DOHH2 (cell line): ENCODE measurements around the gene GEMIN7.
A peak's percentile ranks its signal among the peaks of the same experiment; 100 is the strongest.

Source experiments
- H3F3A ChIP-seq: fragments of 200-600 bp; sonication (generic), shearing (Covaris generic); 2 replicates; pipeline ENCODE4 v1.6.0; 2016; ENCODE audit warnings: antibody characterized with exemption, mild to moderate bottlenecking; ENCODE audit not compliant: control insufficient read depth, insufficient read depth
- H3K27ac ChIP-seq: fragments of 200-600 bp; sonication (generic); 2 replicates; pipeline ENCODE4 v1.5.1; 2014; ENCODE audit warnings: low read depth, mild to moderate bottlenecking, low read length, moderate library complexity
- H3K27me3 ChIP-seq: fragments of 200-600 bp; sonication (generic); 2 replicates; pipeline ENCODE4 v1.6.1; 2014; ENCODE audit warnings: mild to moderate bottlenecking, low read length, mixed read lengths; ENCODE audit not compliant: control insufficient read depth
- H3K36me3 ChIP-seq: fragments of 200-600 bp; sonication (generic); 2 replicates; pipeline ENCODE4 v1.6.1; 2014; ENCODE audit warnings: mild to moderate bottlenecking, low read length, moderate library complexity, mixed read lengths; ENCODE audit not compliant: control insufficient read depth
- H3K4me1 ChIP-seq: fragments of 200-600 bp; sonication (generic); 2 replicates; pipeline ENCODE4 v1.6.1; 2014; ENCODE audit warnings: mild to moderate bottlenecking, low read length, mixed read lengths; ENCODE audit not compliant: control insufficient read depth
- H3K4me2 ChIP-seq: fragments of 200-600 bp; sonication (generic); 2 replicates; pipeline ENCODE4 v1.6.0; 2014; ENCODE audit warnings: mild to moderate bottlenecking, low read length, moderate library complexity
- H3K4me3 ChIP-seq: fragments of 200-600 bp; sonication (generic); 2 replicates; pipeline ENCODE4 v1.5.1; 2014; ENCODE audit warnings: mild to moderate bottlenecking, low read length, mixed read lengths
- H3K79me2 ChIP-seq: fragments of 200-600 bp; sonication (generic); 2 replicates; pipeline ENCODE4 v1.6.1; 2014; ENCODE audit warnings: mild to moderate bottlenecking, low read length, mixed read lengths; ENCODE audit not compliant: control insufficient read depth
- H3K9me2 ChIP-seq: fragments of 200-600 bp; sonication (generic); replicated peaks from 2 replicates; pipeline ENCODE4 v1.6.1; 2014; ENCODE audit warnings: mild to moderate bottlenecking, low read length, mixed read lengths; ENCODE audit not compliant: control insufficient read depth
- H3K9me3 ChIP-seq: fragments of 200-600 bp; sonication (generic); 2 replicates; pipeline ENCODE4 v1.6.1; 2014; ENCODE audit warnings: antibody characterized with exemption, low read length, mixed read lengths; ENCODE audit not compliant: control insufficient read depth, insufficient read depth
- H4K20me1 ChIP-seq: fragments of 200-600 bp; sonication (generic); 2 replicates; pipeline ENCODE4 v1.6.0; 2014; ENCODE audit warnings: low read depth, mild to moderate bottlenecking, antibody characterized with exemption, low read length, moderate library complexity; ENCODE audit not compliant: control insufficient read depth, insufficient read depth
- CTCF ChIP-seq: fragments of 200-600 bp; sonication (generic); IDR thresholded peaks from one replicate; pipeline ENCODE4 v1.5.1; 2014; ENCODE audit warnings: antibody characterized with exemption, mild to moderate bottlenecking, low read depth, low read length; ENCODE audit not compliant: poor library complexity, severe bottlenecking
- EZH2phosphoT487 ChIP-seq: fragments of 200-600 bp; sonication (generic); IDR thresholded peaks from 2 replicates; pipeline ENCODE4 v1.6.1; 2017; ENCODE audit warnings: borderline replicate concordance, mild to moderate bottlenecking, antibody characterized with exemption, low read length, moderate library complexity, mixed read lengths

The GEMIN7 gene

GRCh38 chr19:45133661-45134060, 54.6 kb downstream of the GEMIN7 start:
- Histone ChIP-seq H3K9me2 (no peaks in the 10 kb centered on the region), H3K4me3 (peak overlapping the region; percentile 48), H3K9me3 (no peaks in the 10 kb centered on the region), H3K79me2 (peaks cover 89% of the 10 kb centered on the region), H4K20me1 (no peaks in the 10 kb centered on the region), H3K36me3 (peaks cover 10% of the 10 kb centered on the region), H3K27ac (peak overlapping the region; percentile 82), H3K4me1 (peaks cover 68% of the 10 kb centered on the region), H3F3A (peaks cover 10% of the 10 kb centered on the region), H3K4me2 (peak overlapping the region; percentile 68), H3K27me3 (no peaks in the 10 kb centered on the region)
- TF ChIP-seq CTCF (no peak), EZH2phosphoT487 (no peak)

DNA sequence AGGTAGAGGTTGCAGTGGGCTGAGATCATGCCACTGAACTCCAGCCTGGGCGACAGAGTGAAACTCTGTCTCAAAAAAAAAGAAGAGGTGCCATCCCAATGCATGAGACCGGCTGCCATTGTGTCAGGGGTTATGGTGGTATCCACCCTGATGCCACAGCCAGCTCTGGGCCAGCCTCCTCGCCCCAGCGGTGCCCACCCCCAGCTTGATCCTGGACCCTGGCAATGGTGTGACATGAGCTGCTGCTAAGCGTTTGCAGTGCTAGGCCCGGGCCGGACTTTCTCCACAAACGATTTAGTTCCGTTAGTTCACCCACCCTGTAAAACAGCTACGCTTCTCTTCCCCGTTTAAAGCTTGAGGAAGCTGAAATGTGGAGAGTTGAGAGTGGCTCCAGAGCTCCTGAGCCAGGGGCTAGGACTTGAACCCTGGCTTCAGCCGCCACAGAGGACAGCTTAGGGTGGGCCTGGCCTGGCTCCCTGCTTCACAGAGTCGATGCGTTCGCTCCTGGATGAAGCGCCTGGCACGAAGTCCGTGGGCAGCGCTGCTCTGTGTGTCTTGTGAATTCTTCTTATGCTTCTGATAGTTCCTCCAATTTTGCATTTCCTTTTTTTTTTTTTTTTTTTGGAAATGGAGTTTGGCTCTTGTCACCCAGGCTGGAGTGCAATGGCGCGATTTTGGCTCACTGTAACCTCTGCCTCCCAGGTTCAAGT, 56.3 kb downstream of the GEMIN7 start:
- Histone ChIP-seq H3K36me3 (peaks cover 10% of the 10 kb centered on the region), H3K4me3 (peak overlapping the region; percentile 48), H3K27ac (peak overlapping the region; percentile 82), H3K9me2 (no peaks in the 10 kb centered on the region), H3K4me2 (peak overlapping the region; percentile 68), H3K27me3 (no peaks in the 10 kb centered on the region), H3K9me3 (no peaks in the 10 kb centered on the region), H4K20me1 (no peaks in the 10 kb centered on the region), H3K79me2 (peaks cover 82% of the 10 kb centered on the region), H3K4me1 (peaks cover 63% of the 10 kb centered on the region), H3F3A (peaks cover 10% of the 10 kb centered on the region)
- TF ChIP-seq CTCF (no peak), EZH2phosphoT487 (no peak)

GRCh38 chr19:45136507-45137178, 57.6 kb downstream of the GEMIN7 start:
- H3K4me2 ChIP-seq, result peak overlapping the region; percentile 74
- H3K27me3 ChIP-seq, result no peaks in the 10 kb centered on the region
- no peaks in the 10 kb centered on the region for H4K20me1 ChIP-seq
- H3F3A ChIP-seq, result peaks cover 10% of the 10 kb centered on the region
- H3K79me2 ChIP-seq, result peaks cover 70% of the 10 kb centered on the region
- peak overlapping the region; percentile 62 for H3K27ac ChIP-seq
- H3K36me3 ChIP-seq, result peaks cover 14% of the 10 kb centered on the region
- peaks cover 52% of the 10 kb centered on the region for H3K4me1 ChIP-seq
- no peaks in the 10 kb centered on the region for H3K9me3 ChIP-seq
- peak overlapping the region; percentile 55 for H3K4me3 ChIP-seq
- H3K9me2 ChIP-seq, result no peaks in the 10 kb centered on the region
- TF ChIP-seq CTCF, result no peak
- TF ChIP-seq EZH2phosphoT487, result no peak
